Prostate gland (tissue), 2 donors: ENCODE data around the gene NPHS2. TPM values are rescaled to one million over a fixed set of nuclear protein-coding genes. Genes with fewer than 3 reads are reported as not detected.

Experiments used
- DNase-seq: peaks from one replicate; pipeline ENCODE4 v3.0.0-alpha.2; 2019; ENCODE audit warnings: low spot score
- H3K27ac ChIP-seq, 2 donors: fragments of 200-600 bp; sonication (generic); 2 replicates each; pipeline ENCODE4 v1.5.1; 2017 to 2019
- H3K27me3 ChIP-seq: fragments of 200-600 bp; sonication (generic); replicated peaks from 2 replicates; pipeline ENCODE4 v1.5.1; 2019; ENCODE audit not compliant: insufficient read depth
- H3K36me3 ChIP-seq, 2 donors: fragments of 200-600 bp; sonication (generic); 1 replicate in 1 of 2; 2 replicates in 1 of 2; pipeline versions ENCODE4 v1.5.1 to v1.8.1; 2017 to 2019
- H3K4me1 ChIP-seq: fragments of 200-600 bp; sonication (generic); replicated peaks from 2 replicates; pipeline ENCODE4 v1.5.1; 2019
- H3K4me3 ChIP-seq, 2 donors: fragments of 200-600 bp; sonication (generic); 2 replicates each; pipeline ENCODE4 v1.5.1; 2017 to 2019
- H3K9me3 ChIP-seq: fragments of 200-600 bp; sonication (generic); 2 replicates; pipeline ENCODE4 v1.5.1; 2017
- POLR2A ChIP-seq: fragments of 450-650 bp; IDR thresholded peaks from one replicate; pipeline ENCODE4 v1.6.1; 2016; ENCODE audit warnings: antibody characterized with exemption, mild to moderate bottlenecking
- POLR2AphosphoS5 ChIP-seq: sonication (generic); formaldehyde crosslinking; IDR thresholded peaks from one replicate; pipeline ENCODE4 v1.6.1; 2017; ENCODE audit warnings: antibody characterized with exemption
- WGBS: methylation state at CpG from one replicate; pipeline ENCODE4 v1.1.5; 2018; 5-methylcytosine and 5-hydroxymethylcytosine counted together
- intact Hi-C: fragments of 100-400 bp; cut with DNase I; formaldehyde crosslinking; loops from one replicate; pipeline ENCODE4 v1.14.2; 2022
- total RNA-seq, 2 donors: library from RNA; depleted of rRNA; stranded (reverse); fragments of >200 nt; gene quantifications; one replicate each; pipeline ENCODE4 v1.1.0, GENCODE V29; 2016
- TF ChIP-seq, protein P1 (sequence below), 4 experiments: fragments of 200-600 bp in 2 of 4; fragments of 450-650 bp in 2 of 4; sonication (generic) in 2 of 4; IDR thresholded peaks; 1 replicate in 3 of 4; 2 replicates in 1 of 4; pipeline ENCODE4 v1.5.1; 2016 to 2019; ENCODE audit warnings: antibody characterized with exemption in 4 of 4, mild to moderate bottlenecking in 2 of 4, moderate library complexity in 2 of 4

The NPHS2 gene
- total RNA-seq, 2 donors from 2014 or later, result not detected

DNA sequence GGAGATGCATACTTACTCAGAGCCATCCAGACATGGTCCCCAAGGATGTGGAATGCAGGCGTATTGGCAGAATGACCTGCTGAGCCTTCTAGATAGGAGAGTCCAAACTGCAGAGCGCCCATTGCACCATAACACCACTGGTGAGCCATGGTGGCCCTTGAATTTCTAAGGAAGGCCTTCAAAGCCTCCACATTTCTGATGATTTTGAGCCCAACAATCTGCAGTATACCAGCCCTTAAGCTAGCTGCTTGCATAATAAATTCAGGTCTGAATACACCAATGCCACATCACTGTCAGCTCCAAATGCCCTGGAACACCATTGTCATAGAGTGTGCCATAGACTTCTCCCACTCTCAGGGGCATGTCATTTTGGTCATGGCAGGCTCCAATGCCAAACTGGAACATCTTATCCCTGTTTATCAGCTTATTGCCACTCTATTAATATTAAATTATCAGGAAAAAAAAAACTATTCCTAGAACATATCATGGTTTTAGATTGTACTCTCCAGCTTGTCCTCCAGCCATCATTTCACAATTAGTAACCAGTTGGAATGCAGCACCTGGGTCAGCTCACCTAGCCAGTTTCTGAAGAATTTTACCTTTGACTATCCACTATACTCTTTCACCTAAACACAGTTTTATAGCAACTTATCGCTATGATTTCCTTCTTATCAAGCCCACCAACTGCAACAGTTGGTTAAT is 26.9 kb downstream of the NPHS2 start:
- H3K4me1 ChIP-seq, result no peaks in the 10 kb centered on the region
- H3K4me3 ChIP-seq, result no peak overlapping the region
- TF ChIP-seq POLR2A (no peak), POLR2AphosphoS5 (no peak)
- TF ChIP-seq, protein P1, sequence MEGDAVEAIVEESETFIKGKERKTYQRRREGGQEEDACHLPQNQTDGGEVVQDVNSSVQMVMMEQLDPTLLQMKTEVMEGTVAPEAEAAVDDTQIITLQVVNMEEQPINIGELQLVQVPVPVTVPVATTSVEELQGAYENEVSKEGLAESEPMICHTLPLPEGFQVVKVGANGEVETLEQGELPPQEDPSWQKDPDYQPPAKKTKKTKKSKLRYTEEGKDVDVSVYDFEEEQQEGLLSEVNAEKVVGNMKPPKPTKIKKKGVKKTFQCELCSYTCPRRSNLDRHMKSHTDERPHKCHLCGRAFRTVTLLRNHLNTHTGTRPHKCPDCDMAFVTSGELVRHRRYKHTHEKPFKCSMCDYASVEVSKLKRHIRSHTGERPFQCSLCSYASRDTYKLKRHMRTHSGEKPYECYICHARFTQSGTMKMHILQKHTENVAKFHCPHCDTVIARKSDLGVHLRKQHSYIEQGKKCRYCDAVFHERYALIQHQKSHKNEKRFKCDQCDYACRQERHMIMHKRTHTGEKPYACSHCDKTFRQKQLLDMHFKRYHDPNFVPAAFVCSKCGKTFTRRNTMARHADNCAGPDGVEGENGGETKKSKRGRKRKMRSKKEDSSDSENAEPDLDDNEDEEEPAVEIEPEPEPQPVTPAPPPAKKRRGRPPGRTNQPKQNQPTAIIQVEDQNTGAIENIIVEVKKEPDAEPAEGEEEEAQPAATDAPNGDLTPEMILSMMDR (IDR thresholded peaks at IDR 0.05), result no peak
- WGBS, result 68% methylated on average over 3 of the region's 3 CpGs
- H3K36me3 ChIP-seq, result no peaks in the 10 kb centered on the region
- H3K27ac ChIP-seq, result no peak overlapping the region
- H3K9me3 ChIP-seq, result no peaks in the 10 kb centered on the region
- intact Hi-C loops, result no loop called here
- H3K27me3 ChIP-seq, result no peaks in the 10 kb centered on the region
- no peak for DNase-seq

DNA sequence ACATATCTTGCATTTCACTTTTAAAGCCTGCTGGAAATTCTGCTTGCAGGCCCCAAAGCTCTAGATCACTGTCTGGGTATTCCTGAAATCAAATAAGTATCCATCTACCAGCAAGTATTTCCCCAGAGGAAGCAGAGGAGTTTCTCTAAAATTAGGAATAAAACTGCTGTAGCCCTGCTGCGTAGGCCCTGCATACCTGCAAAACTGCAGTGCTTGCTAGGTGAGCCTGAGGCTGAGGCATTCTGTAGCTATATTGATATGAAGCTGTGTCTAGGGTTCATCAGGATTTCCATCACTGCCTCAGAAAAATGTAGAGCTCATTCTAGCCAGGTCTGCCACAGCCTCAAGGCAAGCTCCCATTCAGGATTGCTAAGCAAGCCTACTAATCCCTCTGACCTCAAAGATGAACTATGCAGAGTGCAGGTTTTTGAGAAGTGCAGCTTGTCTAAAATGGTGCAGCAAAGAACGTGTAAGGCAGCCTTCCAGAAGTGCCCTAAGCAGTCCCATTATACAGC is 28.7 kb downstream of the NPHS2 start:
- Histone ChIP-seq H3K36me3 (no peaks in the 10 kb centered on the region), H3K4me3 (no peak overlapping the region), H3K9me3 (no peaks in the 10 kb centered on the region), H3K4me1 (no peaks in the 10 kb centered on the region), H3K27me3 (no peaks in the 10 kb centered on the region), H3K27ac (no peak overlapping the region)
- WGBS, result 67% methylated on average over 2 of the region's 2 CpGs
- intact Hi-C loops, result no loop called here
- no peak for DNase-seq
- TF ChIP-seq POLR2A, result no peak
- TF ChIP-seq, protein P1 (IDR thresholded peaks at IDR 0.05), result no peak
- TF ChIP-seq POLR2AphosphoS5, result no peak

DNA sequence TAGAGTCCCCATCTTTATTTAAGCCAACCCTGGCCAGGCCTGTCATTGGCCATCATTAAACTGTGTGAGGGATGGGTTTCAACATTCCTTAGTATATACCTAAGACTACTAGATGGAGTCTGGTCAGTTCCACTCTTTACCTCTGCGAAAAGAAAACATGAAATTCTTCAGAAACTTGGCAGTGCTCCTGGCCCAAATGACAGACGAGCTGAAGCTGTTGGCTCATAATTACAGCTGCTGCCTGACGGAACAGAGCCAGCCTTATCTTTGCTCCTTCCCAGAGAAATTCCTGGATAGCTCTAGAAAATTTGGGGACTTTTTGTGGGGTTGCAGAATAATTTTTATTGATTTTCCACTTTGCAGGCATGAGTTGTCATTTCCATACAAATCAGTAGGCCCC is 30.4 kb downstream of the NPHS2 start:
- 21% methylated on average over 3 of the region's 3 CpGs for WGBS

DNA sequence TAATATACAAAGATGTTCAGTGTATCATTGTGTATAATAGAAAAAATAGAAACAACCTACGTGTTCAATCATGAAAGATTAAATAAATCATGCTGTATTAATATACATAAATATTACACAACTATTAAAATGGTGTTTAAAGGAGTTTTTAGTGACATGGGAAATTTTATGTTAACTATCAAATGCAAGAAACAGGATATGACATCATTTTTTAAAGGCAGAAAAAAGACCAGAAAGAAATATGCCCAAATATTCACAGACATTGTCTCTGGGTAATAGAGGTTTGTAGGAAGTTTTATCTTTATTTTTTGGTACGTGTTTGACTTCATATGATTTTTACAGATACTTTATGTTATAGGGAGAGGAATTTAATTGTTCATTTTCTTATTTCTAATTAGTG is 34.0 kb downstream of the NPHS2 start:
- 70% methylated on average over 2 of the region's 2 CpGs for WGBS
- Histone ChIP-seq H3K27me3 (no peaks in the 10 kb centered on the region), H3K4me3 (no peak overlapping the region), H3K27ac (no peak overlapping the region), H3K4me1 (no peaks in the 10 kb centered on the region), H3K36me3 (no peaks in the 10 kb centered on the region), H3K9me3 (no peaks in the 10 kb centered on the region)
- intact Hi-C loops, result no loop called here
- DNase-seq, result no peak
- no peak for TF ChIP-seq POLR2A
- TF ChIP-seq POLR2AphosphoS5, result no peak
- TF ChIP-seq, protein P1 (IDR thresholded peaks at IDR 0.05), result no peak

More for the DNA sequence above, 30.4 kb downstream of the NPHS2 start:
- no peak for TF ChIP-seq POLR2A
- intact Hi-C loops, result no loop called here
- Histone ChIP-seq H3K9me3 (no peaks in the 10 kb centered on the region), H3K27ac (no peak overlapping the region), H3K36me3 (no peaks in the 10 kb centered on the region), H3K4me3 (no peak overlapping the region), H3K27me3 (no peaks in the 10 kb centered on the region), H3K4me1 (no peaks in the 10 kb centered on the region)
- no peak for DNase-seq

DNA sequence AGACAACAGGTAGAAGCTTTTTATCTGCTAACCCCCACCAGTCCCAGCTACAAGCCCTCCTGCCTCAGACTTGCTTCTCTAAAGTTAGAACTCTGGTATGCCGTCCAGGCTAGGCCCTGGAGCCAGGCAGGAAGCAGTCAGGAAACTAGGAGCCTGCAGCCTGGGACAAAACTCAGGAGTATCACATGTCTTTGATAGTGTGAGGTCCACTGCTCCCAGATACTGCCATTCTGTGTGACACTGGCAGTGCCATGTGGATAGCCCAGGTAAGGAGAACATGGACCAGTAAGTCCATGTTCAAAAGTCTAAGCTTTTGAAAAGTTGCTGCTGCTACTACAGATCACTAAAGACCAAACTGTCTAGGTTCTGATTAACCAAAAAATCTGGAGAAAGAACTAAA is 45.4 kb downstream of the NPHS2 start:
- intact Hi-C loops, result no loop called here
- DNase-seq, result no peak
- WGBS, result 56% methylated on average over 1 of the region's 1 CpG
- H3K36me3 ChIP-seq, result no peaks in the 10 kb centered on the region
- no peak overlapping the region for H3K27ac ChIP-seq
- no peaks in the 10 kb centered on the region for H3K9me3 ChIP-seq
- no peaks in the 10 kb centered on the region for H3K4me1 ChIP-seq
- H3K27me3 ChIP-seq, result no peaks in the 10 kb centered on the region
- H3K4me3 ChIP-seq, result no peak overlapping the region
- TF ChIP-seq POLR2A (no peak), POLR2AphosphoS5 (no peak)
- TF ChIP-seq, protein P1 (IDR thresholded peaks at IDR 0.05), result no peak
